GM12891 (cell line): ENCODE data around the gene OLFM4.
A peak's percentile ranks its signal among the peaks of the same experiment; 100 is the strongest.
"Not testable (repeated sequence)": the region's sequence is repeated elsewhere in the genome, so short reads cannot be mapped to it uniquely, and the experiment has no call there.

Source experiments
- DNase-seq: peaks from one replicate; pipeline ENCODE4 v3.0.0; 2011; ENCODE audit warnings: low spot score; ENCODE audit not compliant: insufficient read length
- FAIRE-seq: peaks from 2 replicates; lab custom pipeline; 2011; peaks lifted over from hg19 to GRCh38; lab: Jason Lieb, UNC
- PAX5 ChIP-seq: IDR thresholded peaks from 2 replicates; pipeline ENCODE4 v1.6.1; 2011; ENCODE audit warnings: low read length, moderate library complexity, mild to moderate bottlenecking; ENCODE audit not compliant: insufficient read depth, severe bottlenecking
- POLR2A ChIP-seq: IDR thresholded peaks from 2 replicates; pipeline ENCODE4 v1.6.1; 2011; ENCODE audit warnings: low read depth, low read length, control low read depth
- POLR2AphosphoS5 ChIP-seq: IDR thresholded peaks from 2 replicates; pipeline ENCODE4 v1.6.1; 2011; ENCODE audit warnings: low read depth, low read length, control low read depth
- POU2F2 ChIP-seq: IDR thresholded peaks from 2 replicates; pipeline ENCODE4 v1.6.1; 2011; ENCODE audit warnings: low read depth, mild to moderate bottlenecking, control low read depth, low read length, moderate library complexity
- SPI1 ChIP-seq: IDR thresholded peaks from 2 replicates; pipeline ENCODE4 v1.6.1; 2011; ENCODE audit warnings: low read depth, low read length, control low read depth
- TAF1 ChIP-seq: IDR thresholded peaks from 2 replicates; pipeline ENCODE4 v1.6.1; 2011; ENCODE audit warnings: low read depth, low read length, control low read depth

The OLFM4 gene

DNA sequence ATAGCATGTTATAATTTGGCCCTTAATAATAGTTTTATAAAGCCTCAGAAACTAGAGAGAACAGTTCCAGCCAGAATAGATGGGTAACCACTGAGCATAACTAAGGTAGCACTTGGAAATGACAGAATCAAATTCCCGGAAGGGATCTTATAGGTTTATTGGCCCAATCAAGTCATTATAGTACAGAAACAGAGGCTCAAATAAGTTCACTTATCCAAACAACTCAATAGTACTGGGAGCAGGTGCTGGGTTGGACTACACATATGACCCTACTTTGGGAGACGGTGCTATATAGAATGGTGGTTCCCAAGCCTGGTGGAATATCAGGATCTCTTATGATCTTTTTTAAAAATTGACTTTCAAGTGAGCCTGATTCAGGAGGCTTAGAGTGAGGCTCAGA, 32.7 kb upstream of the OLFM4 start:
- FAIRE-seq (no peak), DNase-seq (no peak)
- TF ChIP-seq POLR2AphosphoS5: no peak
- TF ChIP-seq SPI1: no peak
- TF ChIP-seq PAX5: no peak
- TF ChIP-seq TAF1: no peak
- no peak for TF ChIP-seq POLR2A
- TF ChIP-seq POU2F2: no peak

DNA sequence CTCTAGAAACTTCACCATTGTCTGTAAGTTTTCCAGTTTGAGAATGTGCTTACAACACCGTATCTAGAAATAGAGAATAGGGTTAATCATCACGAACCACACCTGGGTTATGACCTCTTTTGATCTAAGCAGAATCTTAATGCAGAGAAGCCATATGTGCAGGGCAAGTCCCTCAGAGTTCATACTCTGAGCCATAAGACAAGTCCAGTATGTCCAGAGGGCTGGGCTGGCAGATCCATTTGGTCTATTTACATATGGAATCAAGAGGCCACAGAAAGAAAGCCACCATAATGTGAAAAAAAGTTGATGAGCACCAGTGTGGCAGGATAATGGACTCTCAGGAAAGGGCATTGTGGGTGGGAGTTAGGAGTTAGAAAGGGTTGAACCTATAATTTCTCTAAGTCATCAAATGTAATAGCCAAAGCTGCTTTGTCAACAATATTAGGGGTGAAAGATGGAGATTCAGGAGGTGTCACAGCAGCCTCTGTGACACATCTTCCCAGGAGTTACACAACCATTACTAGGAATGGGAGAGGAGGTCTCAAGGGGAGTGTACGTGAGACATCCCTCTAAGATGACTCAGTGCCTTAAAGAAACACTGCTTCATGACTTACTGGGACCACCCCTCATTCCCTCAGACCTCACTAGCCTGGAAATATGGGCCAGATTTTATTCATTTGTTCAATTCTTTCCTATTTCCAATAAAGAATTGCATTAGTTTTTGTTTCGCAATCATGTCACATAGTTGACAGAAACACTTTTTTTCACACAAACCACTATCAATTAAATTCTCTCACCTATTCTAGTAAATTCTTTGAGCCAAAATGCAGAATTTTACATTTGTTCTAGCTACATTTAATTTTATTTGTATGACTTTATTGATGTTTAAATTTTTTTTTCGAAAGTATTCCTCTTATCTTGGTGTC, 30.4 kb upstream of the OLFM4 start:
- TF ChIP-seq PAX5 (no peak), TAF1 (no peak), POLR2AphosphoS5 (no peak), SPI1 (no peak), POLR2A (no peak), POU2F2 (no peak)
- DNase-seq (no peak), FAIRE-seq (no peak)

DNA sequence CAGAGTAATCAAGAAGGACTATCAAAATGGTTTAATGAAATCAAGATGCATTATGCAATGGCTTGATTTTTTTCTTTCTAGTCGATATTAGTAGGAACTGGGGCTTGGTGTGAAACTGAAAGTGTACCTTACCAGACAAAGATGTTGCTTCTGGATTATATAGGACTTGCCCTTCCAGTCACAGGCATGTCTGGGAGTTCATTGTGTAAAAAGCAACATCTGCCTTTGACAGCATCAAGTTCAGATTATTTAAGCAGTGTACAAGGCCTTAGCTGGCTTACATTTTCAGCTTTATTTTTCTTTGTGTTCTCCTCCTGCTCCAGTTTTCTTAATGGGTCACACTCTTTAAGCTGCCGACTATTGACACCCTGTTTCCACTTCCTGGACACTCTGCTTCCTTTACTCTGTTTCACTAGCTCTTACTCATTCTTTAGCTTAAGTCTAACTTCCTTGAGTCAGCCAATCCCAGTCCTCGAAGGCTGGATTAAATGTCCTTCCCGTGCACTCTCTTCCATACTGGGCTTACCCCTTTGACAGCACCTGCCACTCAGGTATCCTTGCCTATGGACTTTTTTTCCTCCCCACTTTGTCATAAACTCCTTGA, 29.4 kb upstream of the OLFM4 start:
- FAIRE-seq (no peak), DNase-seq (no peak)
- TF ChIP-seq PAX5 (no peak), POU2F2 (no peak), POLR2AphosphoS5 (no peak), TAF1 (no peak), SPI1 (no peak), POLR2A (no peak)

DNA sequence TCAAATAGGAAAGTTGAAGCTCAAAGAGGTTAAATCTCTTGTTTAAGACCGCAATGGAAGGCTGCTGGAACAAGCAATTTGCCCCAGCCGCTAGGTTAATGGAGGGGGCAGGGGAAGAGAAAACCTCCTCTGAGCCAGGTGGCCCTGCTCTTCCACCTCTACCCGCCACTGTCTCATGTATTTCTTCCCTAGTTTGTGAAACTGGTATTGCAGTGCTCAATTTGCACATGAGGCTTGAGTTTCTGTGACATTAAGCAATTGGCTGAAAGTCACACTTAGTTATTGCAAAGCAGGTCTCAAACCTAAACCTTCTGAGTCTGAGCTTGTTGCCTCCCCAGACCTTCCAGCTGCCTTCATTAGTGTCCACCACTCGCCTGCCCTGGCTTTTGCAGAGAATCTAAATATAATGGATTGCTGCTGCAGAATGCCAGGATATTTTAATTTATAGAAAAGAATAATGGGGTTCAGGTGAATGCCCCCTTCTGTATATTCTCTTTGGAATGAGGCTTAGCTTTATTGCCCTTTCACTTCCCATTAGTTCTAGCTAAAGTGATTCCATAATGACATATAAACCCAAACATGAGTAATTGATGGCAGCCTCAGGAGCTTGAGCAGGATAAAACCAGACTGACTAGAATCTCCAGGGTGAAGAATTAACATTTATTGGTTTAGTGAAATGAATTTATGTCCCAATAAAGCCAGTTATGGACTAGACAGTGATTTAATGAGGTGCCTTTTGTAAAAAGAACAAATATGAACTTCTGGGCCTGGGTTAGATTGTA, 27.0 kb upstream of the OLFM4 start:
- DNase-seq: no peak
- no peak for TF ChIP-seq POLR2A
- FAIRE-seq: no peak

DNA sequence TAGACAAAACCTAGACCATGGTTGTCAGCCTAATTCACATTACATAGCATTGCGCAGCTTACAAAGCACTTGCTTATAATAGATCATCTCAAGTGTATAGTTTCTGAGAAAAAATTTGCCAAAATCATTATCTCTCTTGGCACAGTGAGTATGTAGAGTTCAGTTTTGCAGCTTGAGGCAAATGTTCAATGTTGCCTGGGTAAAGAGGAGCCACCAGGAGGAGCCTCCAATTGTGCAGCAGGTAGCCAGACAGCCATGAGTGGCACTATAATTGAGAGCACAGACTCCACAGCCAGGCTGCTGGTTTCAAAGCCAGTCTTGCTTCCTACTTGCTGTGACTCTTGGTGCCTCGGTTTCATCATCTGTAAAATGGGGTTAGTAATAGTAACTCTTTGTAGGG, 24.0 kb upstream of the OLFM4 start:
- no peak for FAIRE-seq
- no peak for DNase-seq
- TF ChIP-seq TAF1: no peak

DNA sequence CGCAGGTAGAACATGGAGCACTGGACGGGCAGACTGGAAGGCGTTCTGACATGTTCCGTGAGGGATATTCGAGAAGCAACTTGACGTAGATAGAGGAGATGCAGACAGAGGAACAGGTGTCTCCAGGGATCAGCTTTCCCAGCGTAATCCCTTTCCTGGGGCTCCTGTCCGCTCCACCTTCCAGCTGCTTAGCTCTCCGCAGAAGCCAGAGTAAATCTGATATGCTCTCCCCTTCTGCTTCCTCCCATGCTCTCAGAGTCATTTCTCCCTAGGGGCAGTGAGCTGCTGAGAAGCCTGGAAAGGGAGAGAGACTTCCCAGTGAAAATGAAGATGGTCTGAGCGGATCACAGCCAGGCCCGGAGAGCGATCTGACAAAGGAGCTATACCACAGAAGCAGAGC, 23.0 kb upstream of the OLFM4 start:
- DNase-seq (no peak), FAIRE-seq (no peak)
- TF ChIP-seq TAF1 (no peak), POU2F2 (no peak), POLR2A (no peak), POLR2AphosphoS5 (no peak), SPI1 (no peak), PAX5 (no peak)

DNA sequence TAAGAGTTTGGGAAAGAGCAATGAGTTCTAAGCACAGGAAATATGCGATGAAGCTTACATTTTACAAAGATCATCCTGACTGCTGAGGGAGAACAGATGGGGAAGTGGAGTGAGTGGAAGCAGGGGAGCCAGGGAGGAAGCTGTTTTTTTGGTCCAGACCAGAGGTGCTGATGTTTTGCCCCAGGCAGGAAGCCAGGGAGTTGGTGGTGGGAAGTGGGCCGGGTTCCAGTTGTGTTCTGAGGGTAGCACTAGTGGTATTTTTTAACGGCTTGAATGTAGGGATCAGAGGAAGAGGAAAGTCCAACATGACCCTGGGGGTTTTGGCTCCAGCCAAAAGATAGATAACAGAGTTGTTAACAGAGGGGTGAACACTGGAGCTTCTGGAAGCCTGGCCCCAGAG, 20.7 kb upstream of the OLFM4 start:
- no peak for FAIRE-seq
- no peak for DNase-seq
- TF ChIP-seq POU2F2 (no peak), SPI1 (no peak), TAF1 (no peak), POLR2A (no peak), POLR2AphosphoS5 (no peak), PAX5 (no peak)

DNA sequence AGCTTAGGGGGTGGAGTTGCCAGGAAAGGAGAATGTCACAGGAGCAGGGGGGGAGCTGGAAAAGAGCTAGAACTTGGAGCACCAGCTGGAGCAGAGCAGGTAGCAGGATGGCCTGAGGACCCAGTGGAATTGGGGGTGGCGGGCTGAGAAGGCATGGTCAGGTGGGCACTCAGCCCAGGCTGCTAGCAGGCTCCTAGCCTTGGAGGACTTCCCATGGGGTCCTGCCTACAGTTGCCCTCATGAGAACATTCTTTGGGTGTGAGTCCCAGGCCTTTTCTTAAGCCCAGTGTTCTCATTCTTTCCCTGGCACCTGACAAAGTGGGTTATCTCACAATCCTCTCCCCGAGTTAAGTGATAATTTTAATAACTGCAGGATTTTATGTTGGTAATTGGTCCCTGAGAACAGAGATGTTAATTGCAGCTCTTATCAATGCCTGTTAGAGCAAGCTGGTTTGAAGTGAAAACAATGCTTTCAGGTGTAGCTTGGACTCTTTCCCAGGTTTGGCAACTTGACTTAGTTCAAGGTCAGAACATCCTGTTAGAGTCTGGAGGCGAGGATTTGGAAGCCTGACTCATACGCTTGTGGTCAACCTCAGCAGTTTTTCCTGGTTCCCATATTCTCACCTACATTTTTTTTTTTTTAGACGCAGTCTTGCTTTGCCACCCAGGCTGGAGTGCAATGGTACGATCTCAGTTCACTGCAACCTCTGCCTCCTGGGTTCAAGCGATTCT, 18.1 kb upstream of the OLFM4 start:
- no peak for FAIRE-seq
- DNase-seq: no peak
- TF ChIP-seq POLR2AphosphoS5 (no peak), SPI1 (no peak), POLR2A (no peak), POU2F2 (no peak), TAF1 (no peak), PAX5 (no peak)

DNA sequence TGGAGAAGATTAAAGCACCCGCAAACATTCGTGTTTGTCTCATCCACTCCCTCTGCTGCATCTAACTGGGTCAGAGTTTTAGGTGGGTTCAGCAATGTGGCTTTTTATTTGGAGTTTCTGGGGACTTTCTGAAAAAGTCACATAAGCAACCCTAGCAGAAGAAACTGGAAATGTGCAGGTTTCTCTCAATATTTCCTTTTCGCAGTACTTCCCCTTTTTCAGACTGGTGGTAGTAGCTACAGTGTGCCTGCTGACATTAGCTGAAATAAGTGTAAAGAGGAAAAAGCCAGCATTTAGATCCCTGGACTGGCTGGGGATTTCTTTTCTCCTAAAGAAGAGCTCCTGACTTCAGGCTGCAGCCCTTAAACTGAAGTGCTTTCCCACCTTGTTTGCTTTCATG, 15.9 kb upstream of the OLFM4 start:
- FAIRE-seq: no peak
- peak; percentile 6 for DNase-seq
- TF ChIP-seq PAX5 (no peak), SPI1 (peak; percentile 63)

DNA sequence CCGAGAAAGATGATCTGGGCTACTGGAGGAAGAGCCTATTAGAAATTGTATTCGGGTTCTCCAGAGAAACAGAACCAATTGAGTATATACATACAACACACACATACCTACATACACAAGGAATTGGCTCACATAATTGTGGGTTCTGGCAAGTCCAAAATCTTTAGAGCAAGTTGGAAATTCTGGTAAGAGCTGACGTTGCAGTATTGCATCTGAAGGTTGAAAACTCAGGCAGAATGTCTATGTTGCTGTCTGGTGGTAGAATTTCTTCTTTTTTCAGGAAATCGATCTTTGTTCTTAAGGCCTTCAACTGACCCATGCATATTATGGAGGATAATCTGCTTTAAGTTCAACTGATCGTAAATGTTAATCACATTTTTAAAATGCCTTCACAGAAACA, 15.5 kb upstream of the OLFM4 start:
- no peak for DNase-seq
- TF ChIP-seq POLR2A: no peak
- no peak for TF ChIP-seq PAX5
- TF ChIP-seq POU2F2: no peak
- TF ChIP-seq POLR2AphosphoS5: no peak
- no peak for TF ChIP-seq TAF1
- no peak for TF ChIP-seq SPI1
- no peak for FAIRE-seq

DNA sequence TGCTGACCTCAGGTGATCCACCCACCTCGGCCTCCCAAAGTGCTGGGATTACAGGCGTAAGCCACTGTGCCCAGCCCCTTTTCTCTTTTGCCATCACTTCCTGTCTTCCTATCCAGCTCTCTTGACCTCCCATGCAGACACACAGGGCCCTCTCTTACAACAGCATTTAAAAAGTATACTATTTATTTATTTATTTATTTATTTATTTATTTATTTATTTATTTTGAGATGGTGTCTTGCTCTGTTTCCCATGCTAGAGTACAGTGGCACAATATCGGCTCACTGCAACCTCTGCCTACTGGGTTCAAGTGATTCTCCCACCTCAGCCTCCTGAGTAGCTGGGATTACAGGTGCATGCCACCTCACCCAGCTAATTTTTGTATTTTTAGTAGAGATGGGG, 14.6 kb upstream of the OLFM4 start:
- not testable (repeated sequence) for DNase-seq, FAIRE-seq
